CD8-positive, alpha-beta memory T cell (primary cell): ENCODE data around the gene PSMD4. TPM values are rescaled to one million over a fixed set of nuclear protein-coding genes. Genes with fewer than 3 reads are reported as not detected.

ENCODE experiments used
- CTCF ChIA-PET: fragments of 350-600 bp; sonication (Branson Sonifier 250); formaldehyde crosslinking; loops from one replicate; lab custom pipeline; 2021; ENCODE audit warnings: antibody characterized with exemption; lab: Charles Lee
- POLR2A ChIA-PET: fragments of 350-600 bp; sonication (Branson Sonifier 250); formaldehyde crosslinking; loops from one replicate; lab custom pipeline; 2021; ENCODE audit warnings: antibody characterized with exemption; lab: Charles Lee
- DNase-seq, 5 donors: peaks; one replicate each; pipeline versions ENCODE4 v3.0.0 to v3.0.0-alpha.2; 2020 to 2022; ENCODE audit warnings: mixed read lengths in 1 of 5
- H3K27ac ChIP-seq: one replicate; pipeline ENCODE4 v1.7.0; 2013; ENCODE audit warnings: low read depth, mild to moderate bottlenecking, low read length, moderate library complexity
- H3K27me3 ChIP-seq: 2 replicates; pipeline ENCODE4 v1.7.0; 2013; ENCODE audit warnings: low read length, mild to moderate bottlenecking; ENCODE audit not compliant: insufficient read depth, poor library complexity, severe bottlenecking
- H3K36me3 ChIP-seq: 2 replicates; pipeline ENCODE4 v1.7.0; 2013; ENCODE audit warnings: mild to moderate bottlenecking, low read length, moderate library complexity; ENCODE audit not compliant: insufficient read depth
- H3K4me1 ChIP-seq: 2 replicates; pipeline ENCODE4 v1.7.0; 2013; ENCODE audit warnings: mild to moderate bottlenecking, low read length, moderate library complexity; ENCODE audit not compliant: insufficient read depth
- H3K4me3 ChIP-seq: 2 replicates; pipeline ENCODE4 v1.7.0; 2013; ENCODE audit warnings: mild to moderate bottlenecking, low read length
- H3K9me3 ChIP-seq: 2 replicates; pipeline ENCODE4 v1.7.0; 2013; ENCODE audit warnings: mild to moderate bottlenecking, low read length
- H3K27ac Mint-ChIP-seq, 8 donors: one replicate each; pipeline ENCODE4 v1.8.0; 2020 to 2021; ENCODE audit warnings: mixed read lengths in 8 of 8, mild to moderate bottlenecking in 6 of 8, inconsistent platforms in 3 of 8, moderate library complexity in 3 of 8
- H3K27me3 Mint-ChIP-seq, 2 donors: one replicate each; pipeline ENCODE4 v1.8.0; 2020 to 2021; ENCODE audit warnings: mixed read lengths in 2 of 2, mild to moderate bottlenecking in 1 of 2, moderate library complexity in 1 of 2
- H3K36me3 Mint-ChIP-seq, 3 donors: one replicate each; pipeline ENCODE4 v1.8.0; 2020 to 2021; ENCODE audit warnings: mixed read lengths in 3 of 3, inconsistent platforms in 1 of 3, mild to moderate bottlenecking in 1 of 3
- H3K4me1 Mint-ChIP-seq, 3 donors: one replicate each; pipeline ENCODE4 v1.8.0; 2020 to 2021; ENCODE audit warnings: mixed read lengths in 3 of 3, inconsistent platforms in 1 of 3, mild to moderate bottlenecking in 1 of 3
- H3K4me3 Mint-ChIP-seq, 7 donors: one replicate each; pipeline ENCODE4 v1.8.0; 2020 to 2021; ENCODE audit warnings: mixed read lengths in 7 of 7, mild to moderate bottlenecking in 6 of 7, moderate library complexity in 4 of 7, inconsistent platforms in 2 of 7
- H3K9me3 Mint-ChIP-seq, 5 donors: one replicate each; pipeline ENCODE4 v1.8.0; 2020 to 2022; ENCODE audit warnings: mixed read lengths in 5 of 5, mild to moderate bottlenecking in 3 of 5, moderate library complexity in 2 of 5, inconsistent platforms in 1 of 5
- polyA plus RNA-seq: library from polyadenylated mRNA; unstranded; fragments of 300-500 nt; fragmentation: Illumina TruSeq; gene quantifications from one replicate; pipeline ENCODE4 v1.2.3, GENCODE V29; 2021
- total RNA-seq, 2 experiments: library from RNA; stranded (reverse); gene quantifications; one replicate each; pipeline ENCODE4 v1.2.3, GENCODE V29; 2021

The PSMD4 gene
- total and polyA plus RNA-seq, 3 experiments from 2014 or later = 239 to 256 (median 250) TPM

DNA sequence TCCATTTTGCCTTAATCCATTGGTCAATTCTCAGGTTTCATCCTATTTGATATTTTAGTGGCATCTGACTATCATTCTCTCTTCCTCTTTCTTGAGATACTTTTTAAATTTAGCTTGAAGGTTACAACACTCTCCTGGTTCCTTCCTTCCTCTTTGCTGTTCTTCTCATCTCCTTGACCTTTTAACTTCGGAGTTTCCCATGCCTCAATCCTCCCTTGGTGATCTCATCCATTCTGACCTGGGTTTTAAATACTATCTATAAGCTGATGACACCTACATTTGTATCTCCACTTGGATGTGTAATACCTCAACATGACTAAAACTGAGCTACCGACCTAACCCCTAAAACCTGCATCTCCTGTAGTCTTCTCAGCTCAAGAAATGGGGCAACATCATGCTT lies 22.7 kb downstream of the PSMD4 start:
- Histone ChIP-seq H3K27me3 (no peaks in the 10 kb centered on the region), H3K27ac (no peak overlapping the region), H3K9me3 (no peaks in the 10 kb centered on the region), H3K4me1 (peaks cover 6% of the 10 kb centered on the region), H3K36me3 (no peaks in the 10 kb centered on the region), H3K4me3 (no peak overlapping the region)
- peak overlapping the region in 1 of 8 donors; percentile 52 for H3K27ac Mint-ChIP-seq
- H3K4me3 Mint-ChIP-seq = no peak overlapping the region
- DNase-seq = no peak
- H3K27me3 Mint-ChIP-seq = peaks cover 0 to 7% of the 10 kb centered on the region in 2 donors
- POLR2A ChIA-PET = no interaction called here
- no peaks in the 10 kb centered on the region for H3K9me3 Mint-ChIP-seq
- H3K4me1 Mint-ChIP-seq = peaks cover 6 to 12% (median 6%) of the 10 kb centered on the region in 3 donors
- peaks cover 0 to 16% (median 2%) of the 10 kb centered on the region in 3 donors for H3K36me3 Mint-ChIP-seq
- CTCF ChIA-PET = interaction anchor here (1.0 kb wide), 1 partner anchor 15 kb away, joined by 3 read pairs; no protein-coding TSS in a partner anchor

- DNase-seq = peak; percentile 92 to 95 (median 92)
- Mint-ChIP-seq H3K4me3 (peak overlapping the region; percentile 93 to 98 (median 97)), H3K36me3 (peaks cover 0 to 31% (median 0%) of the 10 kb centered on the region in 3 donors), H3K4me1 (peaks cover 29 to 36% (median 35%) of the 10 kb centered on the region in 3 donors), H3K9me3 (no peaks in the 10 kb centered on the region), H3K27ac (peak overlapping the region; percentile 96 to 98 (median 98)), H3K27me3 (peaks cover 0 to 7% of the 10 kb centered on the region in 2 donors)
- ChIA-PET POLR2A (interaction anchor here (0.6 to 1.7 kb wide), 9 partner anchors 9 to 1046 kb away, joined by 3 to 8 read pairs (median 3); partner anchors contain the start of genes PI4KB, PSMB4, PSMD4 and RPRD2), CTCF (interaction anchor here (0.8 to 1.3 kb wide), 7 partner anchors 13 to 117 kb away, joined by 3 to 8 read pairs (median 4); partner anchors contain the start of gene PI4KB)
- Histone ChIP-seq H3K9me3 (no peaks in the 10 kb centered on the region), H3K4me3 (peak overlapping the region; percentile 96), H3K27ac (peak overlapping the region; percentile 98), H3K27me3 (no peaks in the 10 kb centered on the region), H3K4me1 (peaks cover 22% of the 10 kb centered on the region), H3K36me3 (peaks cover 7% of the 10 kb centered on the region)
Measured at GRCh38 chr1:151281225-151281968, 26.9 kb downstream of the PSMD4 start.

GRCh38 chr1:151281969-151282882 lies 27.7 kb downstream of the PSMD4 start, which contains the start of gene ZNF687:
ZNF687 (plus strand) TSS chr1:151282299; CDS start chr1:151286292, 3,993 bp downstream.
- peaks cover 29 to 41% (median 35%) of the 10 kb centered on the region in 3 donors for H3K4me1 Mint-ChIP-seq
- H3K27me3 ChIP-seq = no peaks in the 10 kb centered on the region
- H3K9me3 Mint-ChIP-seq = no peaks in the 10 kb centered on the region
- no peaks in the 10 kb centered on the region for H3K9me3 ChIP-seq
- peaks cover 0 to 38% (median 2%) of the 10 kb centered on the region in 3 donors for H3K36me3 Mint-ChIP-seq
- H3K27me3 Mint-ChIP-seq = peaks cover 0 to 7% of the 10 kb centered on the region in 2 donors
- H3K27ac ChIP-seq = peak within 1 kb of the TSS; percentile 98
- peak; percentile 96 to 99 (median 99) for DNase-seq
- peaks cover 22% of the 10 kb centered on the region for H3K4me1 ChIP-seq
- CTCF ChIA-PET = interaction anchor here (0.9 to 1.3 kb wide), 7 partner anchors 12 to 58 kb away, joined by 3 to 8 read pairs (median 4); partner anchors contain the start of gene PI4KB
- POLR2A ChIA-PET = interaction anchor here (0.6 to 1.7 kb wide), 11 partner anchors 10 to 1047 kb away, joined by 3 to 8 read pairs (median 3); partner anchors contain the start of genes PI4KB, PSMB4, PSMD4 and RPRD2
- peak within 1 kb of the TSS; percentile 96 for H3K4me3 ChIP-seq
- peaks cover 15% of the 10 kb centered on the region for H3K36me3 ChIP-seq
- H3K4me3 Mint-ChIP-seq = peak within 1 kb of the TSS; percentile 93 to 98 (median 97)
- peak within 1 kb of the TSS; percentile 96 to 98 (median 98) for H3K27ac Mint-ChIP-seq

- no peaks in the 10 kb centered on the region for H3K9me3 Mint-ChIP-seq
- H3K4me1 ChIP-seq = peaks cover 22% of the 10 kb centered on the region
- POLR2A ChIA-PET = interaction anchor here (0.6 to 1.7 kb wide), 8 partner anchors 12 to 919 kb away, joined by 3 to 7 read pairs (median 3); partner anchors contain the start of genes PI4KB, PSMD4 and RPRD2
Measured at GRCh38 chr1:151282883-151283725, 28.6 kb downstream of the PSMD4 start.

GRCh38 chr1:151284013-151284577 lies 29.6 kb downstream of the PSMD4 start:
- Histone ChIP-seq H3K9me3 (no peaks in the 10 kb centered on the region), H3K27me3 (no peaks in the 10 kb centered on the region), H3K27ac (no peak overlapping the region), H3K4me3 (no peak overlapping the region), H3K4me1 (peaks cover 22% of the 10 kb centered on the region), H3K36me3 (peaks cover 28% of the 10 kb centered on the region)
- CTCF ChIA-PET = interaction anchor here (1.1 to 3.5 kb wide), 3 partner anchors 17 to 57 kb away, joined by 3 to 11 read pairs (median 3); no protein-coding TSS in a partner anchor
- Mint-ChIP-seq H3K27ac (peak overlapping the region; percentile 86 to 97 (median 92)), H3K27me3 (peaks cover 0 to 5% of the 10 kb centered on the region in 2 donors), H3K9me3 (no peaks in the 10 kb centered on the region), H3K4me1 (peaks cover 36 to 52% (median 42%) of the 10 kb centered on the region in 3 donors), H3K4me3 (peak overlapping the region; percentile 89 to 98 (median 96)), H3K36me3 (peaks cover 0 to 57% (median 2%) of the 10 kb centered on the region in 3 donors)
- POLR2A ChIA-PET = interaction anchor here (0.8 to 1.3 kb wide), 5 partner anchors 22 to 43 kb away, joined by 3 to 4 read pairs (median 4); partner anchors contain the start of genes PI4KB and PSMD4
- no peak for DNase-seq

More at GRCh38 chr1:151282883-151283725, 28.6 kb downstream of the PSMD4 start:
- Mint-ChIP-seq H3K4me3 (peak overlapping the region; percentile 89 to 98 (median 96)), H3K36me3 (peaks cover 0 to 47% (median 2%) of the 10 kb centered on the region in 3 donors), H3K27me3 (peaks cover 0 to 7% of the 10 kb centered on the region in 2 donors), H3K4me1 (peaks cover 29 to 42% (median 35%) of the 10 kb centered on the region in 3 donors), H3K27ac (peak overlapping the region; percentile 86 to 97 (median 91))
- peak overlapping the region; percentile 96 for H3K4me3 ChIP-seq
- H3K9me3 ChIP-seq = no peaks in the 10 kb centered on the region
- DNase-seq = peak; percentile 3 to 53 (median 25)
- H3K27ac ChIP-seq = peak overlapping the region; percentile 98
- CTCF ChIA-PET = interaction anchor here (1.1 to 3.5 kb wide), 4 partner anchors 18 to 58 kb away, joined by 3 to 11 read pairs (median 3); no protein-coding TSS in a partner anchor
- H3K27me3 ChIP-seq = no peaks in the 10 kb centered on the region
- peaks cover 18% of the 10 kb centered on the region for H3K36me3 ChIP-seq

DNA sequence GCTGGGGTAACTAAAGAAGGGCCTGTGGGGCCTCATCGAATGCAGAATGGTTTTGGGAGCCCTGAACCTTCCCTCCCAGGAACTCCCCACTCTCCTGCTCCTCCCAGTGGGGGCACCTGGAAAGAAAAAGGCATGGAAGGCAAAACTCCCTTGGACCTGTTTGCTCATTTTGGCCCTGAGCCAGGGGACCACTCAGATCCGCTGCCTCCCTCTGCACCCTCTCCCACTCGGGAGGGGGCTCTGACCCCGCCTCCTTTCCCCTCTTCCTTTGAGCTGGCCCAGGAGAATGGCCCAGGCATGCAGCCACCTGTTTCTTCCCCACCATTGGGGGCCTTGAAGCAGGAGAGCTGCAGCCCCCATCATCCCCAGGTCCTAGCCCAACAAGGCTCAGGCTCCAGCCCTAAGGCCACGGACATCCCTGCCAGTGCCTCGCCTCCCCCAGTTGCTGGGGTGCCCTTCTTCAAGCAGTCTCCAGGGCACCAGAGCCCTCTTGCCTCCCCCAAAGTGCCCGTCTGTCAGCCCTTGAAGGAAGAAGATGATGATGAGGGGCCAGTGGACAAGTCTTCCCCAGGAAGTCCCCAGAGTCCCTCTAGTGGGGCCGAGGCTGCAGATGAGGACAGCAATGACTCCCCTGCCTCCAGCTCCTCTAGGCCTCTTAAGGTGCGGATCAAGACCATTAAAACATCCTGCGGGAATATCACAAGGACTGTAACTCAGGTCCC lies 32.2 kb downstream of the PSMD4 start:
- no peaks in the 10 kb centered on the region for H3K27me3 ChIP-seq
- H3K4me3 Mint-ChIP-seq = no peak overlapping the region
- CTCF ChIA-PET = interaction anchor here (3.5 kb wide), 1 partner anchor 54 kb away, joined by 11 read pairs; no protein-coding TSS in a partner anchor
- no peak for DNase-seq
- H3K27ac Mint-ChIP-seq = peak overlapping the region in 3 of 8 donors; percentile 36 to 96 (median 64)
- H3K27ac ChIP-seq = no peak overlapping the region
- peaks cover 30 to 52% (median 31%) of the 10 kb centered on the region in 3 donors for H3K4me1 Mint-ChIP-seq
- peaks cover 0 to 73% (median 2%) of the 10 kb centered on the region in 3 donors for H3K36me3 Mint-ChIP-seq
- H3K4me1 ChIP-seq = peaks cover 15% of the 10 kb centered on the region
- H3K36me3 ChIP-seq = peaks cover 39% of the 10 kb centered on the region
- POLR2A ChIA-PET = no interaction called here
- no peaks in the 10 kb centered on the region for H3K9me3 ChIP-seq
- peaks cover 0 to 4% of the 10 kb centered on the region in 2 donors for H3K27me3 Mint-ChIP-seq
- no peak overlapping the region for H3K4me3 ChIP-seq
- H3K9me3 Mint-ChIP-seq = no peaks in the 10 kb centered on the region
